Measurements from ENCODE around the gene RAB18. TPM values are rescaled to one million over a fixed set of nuclear protein-coding genes. Genes with fewer than 3 reads are reported as not detected.
"Not testable (repeated sequence)": the region's sequence is repeated elsewhere in the genome, so short reads cannot be mapped to it uniquely, and the experiment has no call there.

Gene RAB18
- total RNA-seq, 1 donor = 47.8 TPM

DNA sequence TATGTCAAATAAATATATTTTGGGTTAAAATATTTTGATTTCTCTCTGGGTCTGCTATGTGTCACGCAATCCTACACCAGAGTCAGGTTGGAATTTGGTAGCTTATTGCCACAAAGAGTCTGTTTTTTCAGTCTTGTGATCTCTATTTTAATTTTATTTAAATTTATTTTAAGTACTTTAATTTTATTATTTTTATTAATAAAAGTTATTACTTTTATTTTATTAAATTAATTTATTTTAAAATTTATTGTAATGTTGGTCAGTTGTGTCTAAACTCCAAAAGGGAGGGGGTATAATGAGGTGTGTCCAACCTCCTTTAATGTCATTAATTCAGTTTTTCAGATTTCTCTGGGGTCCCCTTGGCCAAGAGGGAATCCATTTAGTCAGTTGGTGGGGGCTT lies 42.8 kb upstream of the RAB18 start:
- no peak overlapping the region for H3K4me2 ChIP-seq (ENCODE audit: insufficient read depth, low read length)
- H3K27ac ChIP-seq (ENCODE audit: low read depth, low read length) = no peak overlapping the region
- H2AFZ ChIP-seq (ENCODE audit: low read length) = no peak overlapping the region
- TF ChIP-seq, protein P1, sequence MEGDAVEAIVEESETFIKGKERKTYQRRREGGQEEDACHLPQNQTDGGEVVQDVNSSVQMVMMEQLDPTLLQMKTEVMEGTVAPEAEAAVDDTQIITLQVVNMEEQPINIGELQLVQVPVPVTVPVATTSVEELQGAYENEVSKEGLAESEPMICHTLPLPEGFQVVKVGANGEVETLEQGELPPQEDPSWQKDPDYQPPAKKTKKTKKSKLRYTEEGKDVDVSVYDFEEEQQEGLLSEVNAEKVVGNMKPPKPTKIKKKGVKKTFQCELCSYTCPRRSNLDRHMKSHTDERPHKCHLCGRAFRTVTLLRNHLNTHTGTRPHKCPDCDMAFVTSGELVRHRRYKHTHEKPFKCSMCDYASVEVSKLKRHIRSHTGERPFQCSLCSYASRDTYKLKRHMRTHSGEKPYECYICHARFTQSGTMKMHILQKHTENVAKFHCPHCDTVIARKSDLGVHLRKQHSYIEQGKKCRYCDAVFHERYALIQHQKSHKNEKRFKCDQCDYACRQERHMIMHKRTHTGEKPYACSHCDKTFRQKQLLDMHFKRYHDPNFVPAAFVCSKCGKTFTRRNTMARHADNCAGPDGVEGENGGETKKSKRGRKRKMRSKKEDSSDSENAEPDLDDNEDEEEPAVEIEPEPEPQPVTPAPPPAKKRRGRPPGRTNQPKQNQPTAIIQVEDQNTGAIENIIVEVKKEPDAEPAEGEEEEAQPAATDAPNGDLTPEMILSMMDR (IDR thresholded peaks at IDR 0.05; ENCODE audit: extremely low read depth, low read depth, low read length) = no peak
- H3K4me3 ChIP-seq (ENCODE audit: insufficient read depth, low read length) = no peak overlapping the region
- no peaks in the 10 kb centered on the region for H3K36me3 ChIP-seq (ENCODE audit: insufficient read depth, low read length)
- H3K79me2 ChIP-seq (ENCODE audit: insufficient read depth, low read length) = no peaks in the 10 kb centered on the region
- no peaks in the 10 kb centered on the region for H3K27me3 ChIP-seq (ENCODE audit: insufficient read depth, low read length)
- no peaks in the 10 kb centered on the region for H4K20me1 ChIP-seq (ENCODE audit: insufficient read depth, low read length)
- H3K9me3 ChIP-seq (ENCODE audit: low read depth, low read length) = no peaks in the 10 kb centered on the region
- no peak for DNase-seq (ENCODE audit: insufficient read length, low spot score, missing footprints)
- H3K4me1 ChIP-seq (ENCODE audit: insufficient read depth, low read length) = no peaks in the 10 kb centered on the region

DNA sequence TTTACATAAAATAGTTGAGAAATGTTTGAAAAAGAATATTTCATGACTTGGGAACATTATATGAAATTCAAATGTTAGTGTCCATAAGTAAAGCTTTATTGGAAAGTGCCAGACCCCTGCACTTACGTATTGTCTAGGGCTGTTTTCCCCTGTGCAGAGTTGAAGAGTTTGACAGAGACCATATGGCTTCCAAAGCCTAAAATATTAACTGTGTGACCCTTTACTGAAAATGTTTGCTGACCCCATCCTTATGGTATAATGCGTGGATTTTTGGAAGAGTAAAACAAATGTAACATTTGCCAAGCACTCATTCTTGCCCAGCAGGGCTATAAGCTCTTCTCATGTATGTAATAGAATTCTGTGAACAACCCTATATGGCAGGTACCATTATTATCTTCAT lies 40.1 kb upstream of the RAB18 start:
- Histone ChIP-seq H3K79me2 (ENCODE audit: insufficient read depth, low read length) (no peaks in the 10 kb centered on the region), H3K4me2 (ENCODE audit: insufficient read depth, low read length) (no peak overlapping the region), H3K27ac (ENCODE audit: low read depth, low read length) (no peak overlapping the region), H2AFZ (ENCODE audit: low read length) (no peak overlapping the region), H3K9me3 (ENCODE audit: low read depth, low read length) (no peaks in the 10 kb centered on the region), H4K20me1 (ENCODE audit: insufficient read depth, low read length) (no peaks in the 10 kb centered on the region), H3K4me1 (ENCODE audit: insufficient read depth, low read length) (no peaks in the 10 kb centered on the region), H3K27me3 (ENCODE audit: insufficient read depth, low read length) (no peaks in the 10 kb centered on the region), H3K4me3 (ENCODE audit: insufficient read depth, low read length) (no peak overlapping the region), H3K36me3 (ENCODE audit: insufficient read depth, low read length) (no peaks in the 10 kb centered on the region)
- TF ChIP-seq, protein P1 (IDR thresholded peaks at IDR 0.05; ENCODE audit: extremely low read depth, low read depth, low read length) = no peak
- no peak for DNase-seq (ENCODE audit: insufficient read length, low spot score, missing footprints)

DNA sequence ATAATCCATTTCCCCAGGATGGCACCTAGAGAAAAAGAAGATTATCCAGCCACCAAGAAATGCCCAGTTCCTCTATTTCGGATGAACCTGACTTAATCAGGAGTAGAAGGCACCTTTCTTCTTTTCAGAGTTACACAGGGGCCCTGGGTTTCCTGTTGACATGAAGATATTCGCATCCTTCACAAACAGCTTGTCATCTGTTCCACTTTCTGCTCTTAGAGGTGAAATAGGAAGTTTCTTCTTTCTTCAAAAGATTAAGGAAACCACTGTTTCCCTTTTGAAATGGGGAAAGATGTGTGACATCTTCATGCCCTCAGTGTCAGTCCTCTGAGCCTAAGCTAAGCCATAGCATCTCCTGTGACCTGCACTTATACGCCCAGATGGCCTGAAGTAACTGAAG lies 39.1 kb upstream of the RAB18 start:
- no peaks in the 10 kb centered on the region for H3K36me3 ChIP-seq (ENCODE audit: insufficient read depth, low read length)
- no peaks in the 10 kb centered on the region for H4K20me1 ChIP-seq (ENCODE audit: insufficient read depth, low read length)
- H3K4me2 ChIP-seq (ENCODE audit: insufficient read depth, low read length) = no peak overlapping the region
- H3K4me3 ChIP-seq (ENCODE audit: insufficient read depth, low read length) = no peak overlapping the region
- TF ChIP-seq, protein P1 (IDR thresholded peaks at IDR 0.05; ENCODE audit: extremely low read depth, low read depth, low read length) = no peak
- no peaks in the 10 kb centered on the region for H3K9me3 ChIP-seq (ENCODE audit: low read depth, low read length)
- no peak overlapping the region for H3K27ac ChIP-seq (ENCODE audit: low read depth, low read length)
- no peaks in the 10 kb centered on the region for H3K27me3 ChIP-seq (ENCODE audit: insufficient read depth, low read length)
- no peaks in the 10 kb centered on the region for H3K79me2 ChIP-seq (ENCODE audit: insufficient read depth, low read length)
- no peaks in the 10 kb centered on the region for H3K4me1 ChIP-seq (ENCODE audit: insufficient read depth, low read length)
- no peak for DNase-seq (ENCODE audit: insufficient read length, low spot score, missing footprints)
- no peak overlapping the region for H2AFZ ChIP-seq (ENCODE audit: low read length)

DNA sequence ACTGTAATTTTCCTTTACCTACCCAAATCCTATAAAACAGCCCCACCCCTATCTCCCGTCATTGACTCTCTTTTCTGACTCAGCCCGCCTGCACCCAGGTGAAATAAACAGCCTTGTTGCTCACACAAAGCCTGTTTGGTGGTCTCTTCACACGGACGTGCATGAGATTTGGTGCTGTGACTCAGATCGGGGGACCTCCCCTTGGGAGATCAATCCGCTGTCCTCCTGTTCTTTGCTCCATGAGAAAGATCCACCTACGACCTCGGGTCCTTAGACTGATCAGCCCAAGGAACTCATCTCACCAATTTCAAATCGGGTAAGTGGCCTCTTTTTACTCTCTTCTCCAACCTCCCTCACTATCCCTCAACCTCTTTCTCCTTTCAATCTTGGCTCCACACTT lies 38.5 kb upstream of the RAB18 start:
- DNase-seq (ENCODE audit: insufficient read length, low spot score, missing footprints) = not testable (repeated sequence)

More for the DNA sequence above, 38.5 kb upstream of the RAB18 start:
- H4K20me1 ChIP-seq (ENCODE audit: insufficient read depth, low read length); H3K4me3 ChIP-seq (ENCODE audit: insufficient read depth, low read length); H3K27me3 ChIP-seq (ENCODE audit: insufficient read depth, low read length); H3K4me1 ChIP-seq (ENCODE audit: insufficient read depth, low read length); H3K4me2 ChIP-seq (ENCODE audit: insufficient read depth, low read length); H3K9me3 ChIP-seq (ENCODE audit: low read depth, low read length); H3K36me3 ChIP-seq (ENCODE audit: insufficient read depth, low read length); H2AFZ ChIP-seq (ENCODE audit: low read length); H3K27ac ChIP-seq (ENCODE audit: low read depth, low read length); H3K79me2 ChIP-seq (ENCODE audit: insufficient read depth, low read length): not testable (repeated sequence)
